GM15510 (cell line): ENCODE data around the gene CEP131.

Experiments used
- POLR2A ChIP-seq: IDR thresholded peaks from 3 replicates; pipeline ENCODE4 v1.6.1; 2011; ENCODE audit warnings: borderline replicate concordance; ENCODE audit not compliant: insufficient read length; ENCODE audit errors: extremely low read depth

The CEP131 gene

GRCh38 chr17:81184555-81184954 is 38.2 kb downstream of the CEP131 start:
- TF ChIP-seq POLR2A = no peak

DNA sequence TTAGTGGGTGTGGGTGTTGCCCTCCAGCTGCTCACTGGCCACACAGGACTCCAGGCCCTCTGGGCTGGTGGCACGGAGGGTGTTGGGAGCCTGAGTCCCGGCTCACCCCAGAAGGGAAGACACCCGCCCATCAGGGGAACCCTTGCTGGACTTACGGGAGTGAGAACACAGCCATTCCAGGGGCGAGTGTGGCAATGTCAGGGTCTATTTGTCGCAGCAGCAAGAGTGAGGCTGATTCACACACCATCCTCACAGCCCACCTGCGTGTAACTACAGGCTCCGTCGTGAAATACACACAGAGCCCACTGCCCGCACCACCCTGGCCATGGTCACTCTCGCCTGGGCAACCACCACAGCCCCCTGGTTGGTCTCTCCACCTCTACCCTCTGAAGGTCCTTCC is 39.0 kb downstream of the CEP131 start:
- no peak for TF ChIP-seq POLR2A

GRCh38 chr17:81183316-81183715 is 39.4 kb downstream of the CEP131 start:
- TF ChIP-seq POLR2A = no peak

- TF ChIP-seq POLR2A = no peak
These were observed 40.2 kb downstream of the CEP131 start for GRCh38 chr17:81182596-81182995.

- no peak for TF ChIP-seq POLR2A
These were observed 41.0 kb downstream of the CEP131 start for GRCh38 chr17:81181811-81182185.

- TF ChIP-seq POLR2A = no peak
These were observed 41.6 kb downstream of the CEP131 start for GRCh38 chr17:81180836-81181810.

DNA sequence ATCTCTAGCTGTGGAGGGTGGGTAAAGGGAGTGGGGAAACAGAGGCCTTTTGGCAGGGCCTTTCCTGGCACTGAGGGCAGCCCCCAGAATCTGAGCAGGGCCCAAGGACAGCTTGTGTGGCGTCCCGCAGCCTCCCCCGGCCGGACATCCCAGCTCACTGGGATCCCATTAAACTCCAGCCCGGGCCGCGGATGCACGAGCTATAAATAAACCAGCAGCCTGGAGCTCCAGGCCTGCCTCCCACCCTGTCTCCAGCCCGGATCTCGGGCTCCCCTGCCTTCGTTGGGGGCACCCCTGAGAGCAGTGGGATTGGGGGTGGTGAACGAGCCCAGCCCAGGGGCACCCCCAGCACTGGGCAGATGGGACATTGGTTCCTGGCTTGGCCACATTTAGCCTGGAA is 42.9 kb downstream of the CEP131 start:
- TF ChIP-seq POLR2A = no peak

DNA sequence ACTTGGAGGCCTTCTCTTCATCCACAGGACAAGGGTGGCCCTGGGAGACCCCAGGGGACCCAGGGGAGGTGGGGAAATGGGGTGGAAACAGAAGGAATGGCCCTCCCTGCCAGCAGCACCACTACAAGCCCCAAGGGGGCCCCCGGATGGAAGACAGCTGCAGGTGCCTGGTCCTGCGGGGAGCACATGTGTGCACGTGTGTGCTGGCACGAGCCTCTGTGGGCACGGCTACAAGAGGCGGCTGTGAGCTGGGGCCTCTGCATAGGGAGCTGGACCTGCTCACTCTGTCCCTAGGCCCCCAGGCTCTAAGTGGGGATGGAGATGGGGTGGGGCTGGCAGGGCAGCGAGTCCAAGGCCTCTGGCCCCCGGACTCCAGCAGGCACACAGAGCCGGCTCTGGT is 43.5 kb downstream of the CEP131 start:
- TF ChIP-seq POLR2A = no peak

- no peak for TF ChIP-seq POLR2A
These were observed 44.4 kb downstream of the CEP131 start for GRCh38 chr17:81178136-81179091.

DNA sequence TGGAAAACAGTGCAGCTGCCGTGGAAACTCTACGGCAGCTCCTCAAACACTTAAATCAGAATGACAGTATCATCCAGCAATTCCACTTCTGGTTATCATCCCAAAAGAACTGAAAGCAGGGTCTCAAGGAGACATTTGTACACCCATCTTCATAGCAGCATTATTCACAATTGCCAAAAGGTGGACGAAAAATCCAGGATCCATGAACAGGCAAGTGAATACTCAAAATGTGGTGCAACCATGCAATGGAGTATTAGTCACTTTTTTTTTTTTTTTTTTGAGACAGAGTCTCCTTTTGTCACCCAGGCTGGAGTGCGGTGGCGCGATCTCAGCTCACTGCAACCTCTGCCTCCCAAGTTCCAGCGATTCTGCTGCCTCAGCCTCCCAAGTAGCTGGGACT is 46.1 kb downstream of the CEP131 start:
- no peak for TF ChIP-seq POLR2A

DNA sequence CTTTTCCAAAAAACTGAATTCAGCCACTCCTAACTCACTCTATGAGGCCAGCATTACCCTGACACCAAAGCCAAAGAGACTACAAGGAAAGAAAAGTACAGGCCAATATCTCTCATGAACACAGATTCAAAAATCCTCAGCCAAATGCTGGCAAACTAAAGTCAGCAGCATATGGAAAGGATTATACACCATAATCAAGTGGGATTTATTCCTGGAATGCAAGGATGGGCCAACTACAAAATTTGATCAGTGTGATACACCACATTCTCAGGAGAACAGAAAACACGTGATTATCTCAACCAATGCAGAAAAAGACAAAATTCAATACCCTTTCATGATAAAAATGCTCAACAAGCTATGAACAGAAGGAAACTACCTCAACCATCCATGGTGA is 49.0 kb downstream of the CEP131 start:
- TF ChIP-seq POLR2A = no peak

DNA sequence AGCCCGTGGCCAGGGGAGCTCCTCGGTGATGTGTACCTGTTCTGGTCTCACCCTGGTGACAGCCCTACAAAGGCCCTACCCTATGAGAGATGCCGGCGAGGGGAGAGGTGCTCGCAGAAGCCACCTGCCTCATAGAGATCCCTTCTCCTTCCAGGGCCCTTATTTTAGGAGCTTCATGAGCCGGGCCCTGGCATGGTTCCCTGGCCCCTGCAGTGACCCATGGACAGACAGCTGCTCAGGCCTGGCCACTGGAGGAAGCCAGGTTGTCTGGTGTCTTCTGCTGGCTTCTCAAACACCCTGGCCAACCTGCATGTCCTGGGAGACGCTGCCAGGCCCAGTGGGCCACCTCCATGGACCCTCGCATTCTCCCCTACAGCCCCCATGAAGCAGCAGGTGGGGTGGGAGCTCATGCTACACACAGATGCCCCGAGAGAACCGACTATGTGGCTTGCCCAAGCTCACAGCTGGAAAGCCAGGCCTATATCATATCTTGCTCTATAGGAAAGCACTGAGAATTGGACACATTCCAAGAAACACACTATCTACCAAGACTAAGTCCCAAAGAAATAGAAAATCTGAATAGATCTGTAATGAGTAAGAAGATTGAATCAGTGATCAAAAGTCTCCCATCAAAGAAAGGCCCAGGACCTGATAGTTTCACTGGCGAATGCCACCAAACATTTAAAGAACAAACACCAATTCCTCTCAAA is 49.6 kb downstream of the CEP131 start:
- no peak for TF ChIP-seq POLR2A

DNA sequence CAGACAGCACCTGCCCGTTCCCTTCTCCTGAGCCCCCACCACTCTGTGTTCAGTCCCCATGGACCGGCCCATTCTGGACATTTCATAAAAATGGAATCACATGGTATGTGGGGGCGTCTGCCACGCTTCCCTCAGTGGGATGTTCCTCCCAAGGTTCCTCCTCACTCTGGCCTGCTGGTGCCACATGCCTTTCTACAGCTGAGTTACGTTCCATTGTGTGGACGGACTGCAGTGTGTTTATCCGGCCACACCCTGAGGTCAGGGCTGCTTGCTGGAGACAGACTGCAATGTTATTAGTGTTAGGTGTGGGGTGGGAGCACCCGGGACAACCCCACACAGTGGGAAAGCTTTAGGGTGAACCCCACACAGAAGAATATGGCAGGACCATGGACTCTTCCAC is 50.8 kb downstream of the CEP131 start:
- TF ChIP-seq POLR2A = no peak

GRCh38 chr17:81170727-81171494 is 51.9 kb downstream of the CEP131 start:
- no peak for TF ChIP-seq POLR2A

- TF ChIP-seq POLR2A = no peak
These were observed 52.9 kb downstream of the CEP131 start for GRCh38 chr17:81169870-81170309.

DNA sequence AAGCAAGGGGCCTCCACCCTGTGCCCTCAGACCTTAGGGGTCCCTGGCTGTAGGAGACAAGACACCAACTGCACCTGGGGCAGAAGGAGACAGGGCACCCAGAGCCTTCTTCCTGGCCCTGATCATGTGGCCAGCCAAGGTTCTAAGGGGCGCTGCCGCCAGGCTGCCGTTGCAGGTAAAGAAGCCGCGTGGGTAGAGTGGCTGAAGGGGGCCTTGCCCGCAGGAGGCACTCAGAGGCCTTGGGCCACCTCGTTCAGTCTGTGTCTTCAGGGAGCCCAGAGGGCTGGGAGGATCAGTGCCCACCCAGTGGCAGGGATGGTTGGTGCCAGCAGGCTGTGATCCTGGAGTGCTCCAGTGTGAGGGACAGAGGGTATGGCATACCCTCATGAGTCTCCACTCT is 55.1 kb downstream of the CEP131 start:
- TF ChIP-seq POLR2A = no peak
